Measurements from ENCODE around the gene WT1.
"Not testable (repeated sequence)": the region's sequence is repeated elsewhere in the genome, so short reads cannot be mapped to it uniquely, and the experiment has no call there.

Gene WT1

GRCh38 chr11:32382339-32383049, 52.8 kb downstream of the WT1 start:
- peak; percentile 51 for DNase-seq (ENCODE audit: low read depth)
- H3K4me3 ChIP-seq (ENCODE audit: low read depth, low read length) = no peak overlapping the region
- peak; percentile 33; the same call in 1 of the 2 replicates for TF ChIP-seq MYC (IDR thresholded peaks at IDR 0.05; ENCODE audit: low read depth, low read length)
- TF ChIP-seq, protein P1, sequence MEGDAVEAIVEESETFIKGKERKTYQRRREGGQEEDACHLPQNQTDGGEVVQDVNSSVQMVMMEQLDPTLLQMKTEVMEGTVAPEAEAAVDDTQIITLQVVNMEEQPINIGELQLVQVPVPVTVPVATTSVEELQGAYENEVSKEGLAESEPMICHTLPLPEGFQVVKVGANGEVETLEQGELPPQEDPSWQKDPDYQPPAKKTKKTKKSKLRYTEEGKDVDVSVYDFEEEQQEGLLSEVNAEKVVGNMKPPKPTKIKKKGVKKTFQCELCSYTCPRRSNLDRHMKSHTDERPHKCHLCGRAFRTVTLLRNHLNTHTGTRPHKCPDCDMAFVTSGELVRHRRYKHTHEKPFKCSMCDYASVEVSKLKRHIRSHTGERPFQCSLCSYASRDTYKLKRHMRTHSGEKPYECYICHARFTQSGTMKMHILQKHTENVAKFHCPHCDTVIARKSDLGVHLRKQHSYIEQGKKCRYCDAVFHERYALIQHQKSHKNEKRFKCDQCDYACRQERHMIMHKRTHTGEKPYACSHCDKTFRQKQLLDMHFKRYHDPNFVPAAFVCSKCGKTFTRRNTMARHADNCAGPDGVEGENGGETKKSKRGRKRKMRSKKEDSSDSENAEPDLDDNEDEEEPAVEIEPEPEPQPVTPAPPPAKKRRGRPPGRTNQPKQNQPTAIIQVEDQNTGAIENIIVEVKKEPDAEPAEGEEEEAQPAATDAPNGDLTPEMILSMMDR (IDR thresholded peaks at IDR 0.05; ENCODE audit: low read depth, low read length) = no peak
- no peak for TF ChIP-seq POLR2A (IDR thresholded peaks at IDR 0.05; ENCODE audit: extremely low read depth, insufficient read length)
- TF ChIP-seq, protein P2, sequence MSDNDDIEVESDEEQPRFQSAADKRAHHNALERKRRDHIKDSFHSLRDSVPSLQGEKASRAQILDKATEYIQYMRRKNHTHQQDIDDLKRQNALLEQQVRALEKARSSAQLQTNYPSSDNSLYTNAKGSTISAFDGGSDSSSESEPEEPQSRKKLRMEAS (IDR thresholded peaks at IDR 0.05; ENCODE audit: low read depth, low read length) = peak; percentile 36; the same call in 1 of the 2 replicates

DNA sequence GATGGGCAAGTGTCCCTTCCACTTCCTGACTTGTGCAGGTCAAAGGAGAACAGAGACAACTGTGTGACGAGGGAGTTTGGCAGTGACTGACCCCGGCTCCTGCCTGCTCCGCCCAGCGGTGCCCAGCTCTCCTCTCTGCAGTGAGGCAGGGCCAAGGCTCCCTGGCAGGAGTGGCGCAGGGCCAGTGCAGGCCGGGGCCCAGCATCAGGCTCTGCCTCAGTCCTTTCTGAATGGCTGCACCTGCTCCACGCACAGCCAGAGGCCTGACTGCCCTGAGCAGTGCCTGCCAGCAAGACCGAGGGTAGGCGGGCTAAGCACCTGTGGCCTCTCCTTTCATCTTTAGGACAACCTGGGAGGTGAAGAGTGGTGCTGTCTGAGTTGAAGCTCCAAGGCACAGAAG, 54.2 kb downstream of the WT1 start:
- DNase-seq (ENCODE audit: low read depth) = no peak
- TF ChIP-seq MYC (IDR thresholded peaks at IDR 0.05; ENCODE audit: low read depth, low read length) (no peak), POLR2A (IDR thresholded peaks at IDR 0.05; ENCODE audit: extremely low read depth, insufficient read length) (no peak)
- TF ChIP-seq, protein P2 (IDR thresholded peaks at IDR 0.05; ENCODE audit: low read depth, low read length) = no peak
- TF ChIP-seq, protein P1 (IDR thresholded peaks at IDR 0.05; ENCODE audit: low read depth, low read length) = no peak
- no peak overlapping the region for H3K4me3 ChIP-seq (ENCODE audit: low read depth, low read length)

DNA sequence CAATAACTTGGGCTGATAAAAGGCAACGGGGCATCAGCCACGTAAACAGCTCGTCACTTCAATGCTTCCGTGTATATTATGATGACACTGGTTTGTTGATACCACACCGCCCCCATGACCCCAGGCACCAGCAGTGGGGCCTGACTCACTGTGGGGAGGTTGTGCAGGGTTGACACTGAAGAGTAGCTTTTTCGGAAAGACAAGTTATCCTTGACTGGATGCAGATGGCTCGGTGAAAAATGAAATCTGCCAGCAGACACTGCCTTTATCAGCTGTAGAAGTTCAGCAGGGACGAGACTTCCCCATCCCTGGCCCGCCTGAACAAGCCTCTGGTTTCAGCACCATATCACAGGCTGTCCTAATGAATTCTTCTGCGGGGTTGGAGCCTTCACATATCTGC, 55.6 kb downstream of the WT1 start:
- TF ChIP-seq, protein P2 (IDR thresholded peaks at IDR 0.05; ENCODE audit: low read depth, low read length) = no peak
- no peak for TF ChIP-seq MYC (IDR thresholded peaks at IDR 0.05; ENCODE audit: low read depth, low read length)
- TF ChIP-seq POLR2A (IDR thresholded peaks at IDR 0.05; ENCODE audit: extremely low read depth, insufficient read length) = no peak
- TF ChIP-seq, protein P1 (IDR thresholded peaks at IDR 0.05; ENCODE audit: low read depth, low read length) = no peak
- DNase-seq (ENCODE audit: low read depth) = no peak
- no peak overlapping the region for H3K4me3 ChIP-seq (ENCODE audit: low read depth, low read length)

DNA sequence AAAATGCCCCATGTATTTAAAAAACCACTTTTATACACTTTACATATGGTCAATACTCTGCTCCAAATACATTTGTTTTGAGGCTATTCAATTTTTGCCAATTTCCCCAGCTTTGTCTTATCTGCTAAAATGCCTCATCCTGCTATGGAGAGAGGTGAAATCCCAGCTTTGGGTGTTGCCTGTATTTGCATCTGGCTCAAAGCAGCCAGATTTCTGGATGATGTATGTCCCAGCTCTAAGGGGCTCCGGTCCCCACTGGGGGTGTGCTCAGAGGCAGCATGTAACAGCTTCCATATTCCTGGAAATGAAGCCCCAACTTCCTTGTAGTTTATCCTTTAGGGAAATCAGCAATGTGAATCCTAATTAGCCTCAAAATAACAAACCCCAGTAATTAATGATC, 59.5 kb downstream of the WT1 start:
- TF ChIP-seq, protein P1 (IDR thresholded peaks at IDR 0.05; ENCODE audit: low read depth, low read length) = no peak
- TF ChIP-seq MYC (IDR thresholded peaks at IDR 0.05; ENCODE audit: low read depth, low read length) = no peak
- TF ChIP-seq, protein P2 (IDR thresholded peaks at IDR 0.05; ENCODE audit: low read depth, low read length) = no peak
- no peak for TF ChIP-seq POLR2A (IDR thresholded peaks at IDR 0.05; ENCODE audit: extremely low read depth, insufficient read length)
- DNase-seq (ENCODE audit: low read depth) = no peak

DNA sequence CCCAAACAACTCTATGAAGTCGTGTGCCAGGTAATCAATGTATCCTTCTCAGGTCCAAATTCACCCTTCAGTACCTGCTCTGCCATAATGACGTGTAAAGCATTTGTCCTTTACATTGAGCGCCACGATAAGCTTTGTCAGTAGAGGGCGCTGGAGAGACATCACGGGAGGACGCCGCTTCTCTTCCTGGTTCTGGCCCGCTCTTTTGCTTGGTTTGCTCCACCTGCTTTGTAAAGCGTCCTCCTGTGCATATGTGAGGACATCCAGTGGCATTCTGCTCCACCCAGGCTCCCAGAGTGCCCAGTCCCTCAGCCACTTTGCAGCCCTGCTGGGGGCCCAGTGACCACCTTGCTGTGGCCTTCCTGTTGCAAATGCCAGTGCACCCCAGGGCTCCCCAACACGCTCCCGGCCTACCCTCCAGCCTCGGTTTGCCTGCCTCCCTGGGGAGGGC, 61.1 kb downstream of the WT1 start:
- DNase-seq (ENCODE audit: low read depth) = peak; percentile 86
- TF ChIP-seq MYC (IDR thresholded peaks at IDR 0.05; ENCODE audit: low read depth, low read length) (peak; percentile 12; the same call in 1 of the 2 replicates), POLR2A (IDR thresholded peaks at IDR 0.05; ENCODE audit: extremely low read depth, insufficient read length) (no peak)
- TF ChIP-seq, protein P1 (IDR thresholded peaks at IDR 0.05; ENCODE audit: low read depth, low read length) = peak; percentile 83
- TF ChIP-seq, protein P2 (IDR thresholded peaks at IDR 0.05; ENCODE audit: low read depth, low read length) = peak; percentile 52
- H3K4me3 ChIP-seq (ENCODE audit: low read depth, low read length) = no peak overlapping the region

More for the DNA sequence above, 59.5 kb downstream of the WT1 start:
- no peak overlapping the region for H3K4me3 ChIP-seq (ENCODE audit: low read depth, low read length)

GRCh38 chr11:32369987-32370386, 65.4 kb downstream of the WT1 start:
- DNase-seq (ENCODE audit: low read depth); H3K4me3 ChIP-seq (ENCODE audit: low read depth, low read length): not testable (repeated sequence)

Measured in NB4 (cell line).